GM12874 (cell line): ENCODE results near the gene GOLGA7B.

Experiments
- CTCF ChIP-seq: IDR thresholded peaks from 2 replicates; pipeline ENCODE4 v1.5.1; 2011; ENCODE audit warnings: low read depth, mild to moderate bottlenecking, control low read depth, low read length, moderate library complexity; ENCODE audit not compliant: insufficient read depth

Gene GOLGA7B

GRCh38 chr10:97850446-97850845 lies 803 bp downstream of the GOLGA7B start:
- no peak for TF ChIP-seq CTCF

- no peak for TF ChIP-seq CTCF
These were observed 1.8 kb downstream of the GOLGA7B start for GRCh38 chr10:97851341-97852001.

GRCh38 chr10:97852277-97852676 lies 2.6 kb downstream of the GOLGA7B start:
- TF ChIP-seq CTCF: no peak

- no peak for TF ChIP-seq CTCF
These were observed 3.3 kb downstream of the GOLGA7B start for GRCh38 chr10:97852840-97853405.

- no peak for TF ChIP-seq CTCF
These were observed 5.1 kb downstream of the GOLGA7B start for GRCh38 chr10:97854743-97855142.

- no peak for TF ChIP-seq CTCF
These were observed 8.4 kb downstream of the GOLGA7B start for GRCh38 chr10:97858001-97858439.

- TF ChIP-seq CTCF: no peak
These were observed 11.6 kb downstream of the GOLGA7B start for GRCh38 chr10:97861097-97861750.
